Stimulated activated CD4-positive, alpha-beta T cell treated with anti-CD3 and anti-CD28 coated beads, Interleukin-15, amount 100 ng/mL, for 24 hours (primary cell): ENCODE results near the gene EXOSC1.
"Not testable (repeated sequence)": the region's sequence is repeated elsewhere in the genome, so short reads cannot be mapped to it uniquely, and the experiment has no call there.

ENCODE experiments used
- DNase-seq: peaks from one replicate; pipeline ENCODE4 v3.0.0-alpha.2; 2020

EXOSC1 gene

GRCh38 chr10:97456686-97457065, 10.9 kb upstream of the EXOSC1 start:
- no peak for DNase-seq

DNA sequence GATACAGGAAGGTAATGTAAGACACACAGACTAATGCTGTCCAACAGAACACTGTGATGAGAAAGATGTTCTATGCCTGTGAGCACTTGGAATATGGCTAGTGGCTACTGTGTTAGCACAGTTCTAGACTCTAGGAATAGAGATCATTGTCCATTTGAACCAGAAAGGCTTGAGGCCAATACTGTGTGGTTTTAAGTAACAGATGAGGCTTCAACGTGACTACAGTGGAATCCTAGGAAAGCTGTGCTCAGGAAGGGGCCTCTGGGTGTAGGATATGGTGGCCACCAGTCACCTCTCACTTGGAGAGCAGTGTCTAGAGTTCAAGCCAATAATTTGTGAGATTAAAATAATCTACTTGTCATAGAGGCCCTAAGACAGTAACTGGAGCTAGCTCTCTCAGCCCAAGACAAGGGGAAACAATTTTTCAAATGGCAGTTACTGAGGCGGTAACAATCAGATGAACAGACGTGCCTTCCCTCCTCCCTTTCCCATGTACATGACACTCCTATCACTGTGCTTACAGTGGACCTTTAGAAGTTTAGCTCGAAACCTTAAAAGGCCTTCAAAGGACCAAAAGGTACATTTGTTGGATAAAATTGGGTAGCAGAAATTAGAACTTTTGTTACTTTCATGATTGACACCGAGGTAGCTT, 10.4 kb upstream of the EXOSC1 start:
- DNase-seq = no peak

DNA sequence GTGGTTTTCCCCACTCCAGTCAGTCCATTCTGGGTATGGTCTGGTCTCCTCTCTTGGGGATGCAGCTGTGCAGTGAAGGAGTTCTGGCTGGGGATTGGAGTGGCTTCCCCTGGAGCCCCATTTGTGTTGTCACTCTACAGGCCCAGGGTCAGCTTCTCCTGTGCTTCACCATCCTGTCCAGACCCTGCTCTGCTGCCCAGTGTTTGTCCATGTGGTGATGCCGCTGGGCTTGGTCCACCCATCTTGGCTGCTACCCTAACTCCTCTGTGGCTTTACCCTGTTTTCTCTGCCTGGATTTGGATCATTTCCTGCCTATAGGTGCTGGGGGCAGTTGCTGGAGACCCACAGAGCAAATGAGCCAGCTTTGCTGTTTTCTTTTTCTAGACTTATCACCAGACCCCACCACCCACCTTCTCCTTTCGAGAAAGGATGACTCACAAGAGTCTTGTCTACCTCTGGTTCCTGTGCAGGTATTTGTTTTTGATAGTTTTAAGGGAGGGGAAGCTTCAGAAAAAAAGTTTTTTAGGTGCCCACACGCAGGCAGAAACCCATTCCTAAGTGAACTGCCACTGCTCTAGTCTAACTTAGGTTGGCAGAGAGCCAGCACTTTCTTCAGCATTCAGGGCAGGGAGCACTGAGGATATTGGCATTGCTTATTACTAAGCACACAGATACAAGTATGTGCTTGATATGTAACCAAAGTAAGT, 8.7 kb upstream of the EXOSC1 start:
- peak; percentile 37 for DNase-seq

DNA sequence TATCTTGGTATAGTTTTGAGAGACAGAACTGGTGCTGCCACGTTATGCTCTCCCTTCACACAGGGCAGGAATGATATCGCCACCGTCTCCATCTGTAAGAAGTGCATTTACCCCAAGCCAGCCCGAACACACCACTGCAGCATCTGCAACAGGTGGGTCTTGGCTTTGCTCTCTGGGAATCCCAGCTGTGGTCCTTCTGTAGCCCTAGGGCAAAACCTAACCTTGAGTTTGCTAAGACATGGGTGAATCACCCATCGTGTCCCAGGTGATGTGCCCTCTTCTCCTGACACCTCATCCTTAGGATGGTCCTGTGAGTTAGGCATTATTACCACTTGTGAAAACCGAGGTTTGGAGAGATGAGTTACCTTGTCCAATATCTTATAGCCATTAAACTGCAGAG, 6.5 kb upstream of the EXOSC1 start:
- no peak for DNase-seq

DNA sequence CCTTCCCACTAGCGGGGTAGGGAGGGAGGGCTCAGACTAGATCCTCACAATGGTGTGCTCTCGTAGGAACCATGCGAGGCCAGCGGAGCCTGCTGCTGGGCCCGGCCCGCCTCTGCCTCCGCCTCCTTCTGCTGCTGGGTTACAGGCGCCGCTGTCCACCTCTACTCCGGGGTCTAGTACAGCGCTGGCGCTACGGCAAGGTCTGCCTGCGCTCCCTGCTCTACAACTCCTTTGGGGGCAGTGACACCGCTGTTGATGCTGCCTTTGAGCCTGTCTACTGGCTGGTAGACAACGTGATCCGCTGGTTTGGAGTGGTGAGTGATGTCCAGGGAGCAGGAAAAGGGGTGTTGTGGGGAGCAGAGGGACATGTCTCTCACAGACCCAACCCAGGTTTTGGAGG, 5.8 kb upstream of the EXOSC1 start:
- DNase-seq = no peak

- DNase-seq = no peak
Observed at GRCh38 chr10:97450828-97451227, 5.0 kb upstream of the EXOSC1 start.

- DNase-seq = no peak
Observed at GRCh38 chr10:97445357-97445721, 467 bp downstream of the EXOSC1 start.

GRCh38 chr10:97444212-97444611, 1.6 kb downstream of the EXOSC1 start:
- DNase-seq = peak; percentile 38

- DNase-seq = no peak
Observed at GRCh38 chr10:97442277-97442676, 3.5 kb downstream of the EXOSC1 start.

GRCh38 chr10:97435211-97435610, 10.6 kb downstream of the EXOSC1 start:
- DNase-seq = no peak

- peak; percentile 34 for DNase-seq
Observed at GRCh38 chr10:97434557-97434956, 11.2 kb downstream of the EXOSC1 start.

- DNase-seq = no peak
Observed at GRCh38 chr10:97434055-97434454, 11.8 kb downstream of the EXOSC1 start.

- peak; percentile 49 for DNase-seq
Observed at GRCh38 chr10:97428572-97428981, 17.2 kb downstream of the EXOSC1 start.

GRCh38 chr10:97427571-97428179, 18.1 kb downstream of the EXOSC1 start:
- peak; percentile 60 for DNase-seq

- DNase-seq = no peak
Observed at GRCh38 chr10:97426776-97427570, 18.8 kb downstream of the EXOSC1 start.

DNA sequence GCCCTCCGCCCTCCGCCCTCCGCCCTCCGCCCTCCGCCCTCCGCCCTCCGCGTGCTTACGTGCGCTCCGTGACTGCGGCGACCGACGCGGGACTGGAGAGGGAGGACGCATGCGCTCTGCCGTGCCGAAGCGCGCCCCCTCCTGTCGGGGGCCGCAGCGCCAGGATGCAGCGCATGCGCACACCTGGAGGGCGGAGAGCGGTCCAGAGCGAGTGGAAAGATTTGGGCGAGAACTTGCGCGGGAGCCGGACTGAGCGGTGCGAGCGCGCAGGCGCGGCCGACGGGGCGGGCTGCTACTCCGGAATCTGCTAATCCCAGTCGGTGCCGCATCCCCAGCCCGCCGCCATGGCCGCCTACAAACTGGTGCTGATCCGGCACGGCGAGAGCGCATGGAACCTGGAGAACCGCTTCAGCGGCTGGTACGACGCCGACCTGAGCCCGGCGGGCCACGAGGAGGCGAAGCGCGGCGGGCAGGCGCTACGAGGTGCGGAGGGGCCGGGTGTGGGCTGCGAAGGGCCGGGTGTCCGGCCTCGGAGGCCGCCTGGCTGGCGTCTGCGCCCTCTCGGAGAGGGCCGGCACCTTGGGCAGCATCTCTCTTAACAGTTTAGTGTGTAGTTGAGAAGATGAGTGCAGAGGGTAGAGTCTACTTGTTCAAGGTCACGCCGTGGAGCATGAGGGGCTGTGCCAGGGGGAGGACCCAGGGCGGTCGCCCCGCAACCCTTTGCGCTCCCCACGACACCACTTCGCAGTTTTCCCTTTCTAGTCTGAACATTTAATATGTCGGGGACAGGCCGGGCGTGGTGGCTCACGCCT, 19.6 kb downstream of the EXOSC1 start, which contains the start of gene PGAM1:
TSS of gene PGAM1 (plus strand) at position 228 of the 812 bp plus-strand sequence. CDS start at position 345, 117 bp downstream.
- peak; percentile 95 for DNase-seq

DNA sequence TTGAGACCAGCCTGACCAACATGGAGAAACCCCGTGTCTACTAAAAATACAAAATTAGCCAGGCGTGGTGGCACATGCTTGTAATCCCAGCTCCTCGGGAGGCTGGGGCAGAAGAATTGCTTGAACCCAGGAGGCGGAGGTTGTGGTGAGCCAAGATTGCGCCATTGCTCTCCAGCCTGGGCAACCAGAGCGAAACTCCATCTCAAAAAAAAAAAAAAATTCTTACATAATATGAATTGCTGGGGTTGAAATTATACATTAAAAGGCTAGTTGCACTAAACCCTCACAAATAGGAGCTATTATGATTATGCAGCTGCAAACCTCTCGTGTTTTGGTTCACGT, 22.1 kb downstream of the EXOSC1 start:
- not testable (repeated sequence) for DNase-seq

DNA sequence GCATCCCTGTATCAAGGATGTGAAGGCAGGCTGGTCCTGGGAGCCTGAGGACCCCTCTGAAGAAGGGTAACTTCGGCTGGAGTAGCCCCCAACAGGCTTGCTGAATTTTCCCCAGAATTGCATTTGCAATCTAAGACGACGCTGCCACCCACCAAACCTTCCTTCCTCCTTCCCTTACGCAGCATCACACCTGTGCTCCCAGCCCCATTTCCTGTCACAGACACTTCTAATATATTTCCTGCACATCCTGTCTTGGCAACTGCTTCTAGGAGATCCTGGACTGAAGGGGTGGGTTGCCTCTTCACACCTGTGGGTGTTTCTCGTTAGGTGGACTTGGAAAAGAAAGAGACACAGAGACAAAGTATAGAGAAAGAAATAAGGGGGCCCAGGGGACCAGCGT, 29.2 kb downstream of the EXOSC1 start:
- DNase-seq = no peak

- peak; percentile 84 for DNase-seq
Observed at GRCh38 chr10:97412891-97413304, 32.9 kb downstream of the EXOSC1 start.

DNA sequence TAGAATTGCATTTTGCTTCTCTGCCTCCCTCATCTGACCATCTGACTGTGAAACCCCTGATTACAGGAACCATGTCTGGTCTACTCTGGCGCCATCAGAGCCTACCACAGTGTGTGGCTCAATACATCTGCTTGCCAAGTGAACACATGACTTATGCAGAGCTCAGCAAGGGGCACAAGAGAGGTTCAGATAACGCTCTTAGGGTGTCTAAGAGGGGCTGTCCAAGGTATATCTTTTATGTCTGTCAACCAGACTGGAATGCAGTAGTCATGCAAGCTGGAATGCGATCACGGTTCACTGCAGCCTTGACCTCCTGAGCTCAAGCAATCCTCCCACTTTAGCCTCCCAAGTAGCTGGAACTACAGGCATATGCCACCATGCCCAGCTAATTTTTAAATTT, 34.4 kb downstream of the EXOSC1 start:
- DNase-seq = no peak

DNA sequence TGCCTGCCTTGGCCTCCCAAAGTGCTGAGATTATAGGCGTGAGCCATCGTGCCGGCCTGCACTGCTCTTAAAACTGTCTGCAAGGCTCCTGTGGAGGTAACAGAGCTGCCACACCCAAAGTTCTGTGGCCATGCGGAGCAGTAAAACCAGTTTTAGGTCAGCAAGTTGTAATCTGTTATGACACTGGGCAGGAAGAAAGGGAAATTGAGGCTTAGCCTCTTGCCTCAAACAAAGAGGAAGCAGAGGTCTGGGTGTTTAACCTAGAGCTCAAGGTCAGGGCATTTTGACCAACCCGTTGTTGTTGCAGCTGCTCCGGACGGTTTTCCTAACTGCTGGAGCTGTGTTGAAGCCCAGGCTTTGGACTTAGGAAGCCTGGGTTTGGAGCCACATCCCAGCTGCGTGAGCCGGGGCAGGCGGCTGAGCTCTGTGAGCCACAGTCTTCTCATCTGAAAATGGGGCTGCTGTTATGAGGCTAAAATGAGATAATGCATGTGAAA, 37.3 kb downstream of the EXOSC1 start:
- DNase-seq = no peak

DNA sequence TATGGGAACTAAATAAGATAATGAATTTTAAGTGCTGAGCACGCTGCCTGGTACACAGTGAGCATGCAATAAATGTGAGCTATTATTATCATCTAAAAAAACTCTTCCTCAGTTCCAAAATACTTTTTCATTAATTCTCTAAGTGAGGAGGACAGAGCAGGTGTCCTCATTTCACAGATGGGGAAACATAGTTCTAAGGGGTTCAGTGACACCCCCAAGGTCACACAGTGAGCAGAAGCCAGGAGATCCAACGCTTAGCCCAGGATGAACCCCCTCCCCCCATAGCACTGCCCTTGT, 37.9 kb downstream of the EXOSC1 start:
- no peak for DNase-seq
